ENCODE measurements around the gene MBLAC1. TPM values are rescaled to one million over a fixed set of nuclear protein-coding genes. Genes with fewer than 3 reads are reported as not detected.

Gene MBLAC1
- total and polyA plus RNA-seq, 2 donors (not counting 1 experiment from before 2014, with no cell fraction given) = 1.6 to 4.5 TPM

DNA sequence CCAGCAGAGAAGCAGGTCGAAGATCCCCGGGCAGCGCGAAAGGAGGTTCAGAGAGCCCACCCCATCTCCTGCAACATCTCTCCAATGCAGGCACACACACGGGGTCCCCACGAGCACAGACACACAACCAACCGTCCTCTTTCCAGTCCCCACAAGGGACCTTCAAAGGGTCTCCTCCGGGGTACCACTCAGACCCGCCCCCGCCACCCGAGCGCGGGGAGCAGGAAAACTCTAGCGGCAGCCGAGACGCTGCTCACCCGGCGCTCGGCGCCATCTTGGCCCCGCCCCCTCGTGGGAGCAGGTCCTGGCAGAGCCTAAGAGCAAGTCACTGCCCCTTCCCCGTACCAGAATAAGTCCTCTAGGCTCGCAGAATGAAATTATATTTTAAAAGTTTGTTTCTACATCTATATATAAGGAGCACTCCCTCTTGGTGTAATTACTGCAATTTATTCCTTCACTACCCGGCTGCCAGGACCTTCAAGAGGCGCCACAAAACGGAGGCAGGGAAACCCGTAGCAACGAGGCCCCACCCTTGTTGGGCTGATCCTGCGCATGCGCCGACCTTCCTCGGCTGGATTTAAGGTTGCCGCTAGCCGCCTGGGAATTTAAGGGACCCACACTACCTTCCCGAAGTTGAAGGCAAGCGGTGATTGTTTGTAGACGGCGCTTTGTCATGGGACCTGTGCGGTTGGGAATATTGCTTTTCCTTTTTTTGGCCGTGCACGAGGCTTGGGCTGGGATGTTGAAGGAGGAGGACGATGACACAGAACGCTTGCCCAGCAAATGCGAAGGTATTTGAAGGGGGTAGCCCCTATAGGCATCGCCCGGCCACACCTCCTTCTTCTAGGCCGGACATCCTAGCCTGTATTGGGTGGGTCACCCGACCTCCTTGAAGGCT lies 7.4 kb upstream of the MBLAC1 start, which contains the start of the genes CNPY4 and TAF6:
TSS of gene CNPY4 (plus strand) at position 563 of the 898 bp plus-strand sequence. CDS start at position 674, 111 bp downstream.
TSS of gene TAF6 (minus strand) at position 287 of the 898 bp plus-strand sequence. CDS start 5,149 bp downstream, outside the sequence.
- ChIA-PET CTCF (interaction anchor here (1.0 to 2.2 kb wide), 3 partner anchors 11 to 18 kb away, joined by 3 to 8 read pairs (median 6); partner anchors contain the start of genes AP4M1 and MCM7), POLR2A (interaction anchor here (0.7 to 2.9 kb wide), 2 partner anchors 18 to 27 kb away, joined by 3 to 14 read pairs; partner anchors contain the start of genes AP4M1 and MCM7)
- peak within 1 kb of the TSS; percentile 98 for H3K4me3 Mint-ChIP-seq
- TF ChIP-seq, protein P1, sequence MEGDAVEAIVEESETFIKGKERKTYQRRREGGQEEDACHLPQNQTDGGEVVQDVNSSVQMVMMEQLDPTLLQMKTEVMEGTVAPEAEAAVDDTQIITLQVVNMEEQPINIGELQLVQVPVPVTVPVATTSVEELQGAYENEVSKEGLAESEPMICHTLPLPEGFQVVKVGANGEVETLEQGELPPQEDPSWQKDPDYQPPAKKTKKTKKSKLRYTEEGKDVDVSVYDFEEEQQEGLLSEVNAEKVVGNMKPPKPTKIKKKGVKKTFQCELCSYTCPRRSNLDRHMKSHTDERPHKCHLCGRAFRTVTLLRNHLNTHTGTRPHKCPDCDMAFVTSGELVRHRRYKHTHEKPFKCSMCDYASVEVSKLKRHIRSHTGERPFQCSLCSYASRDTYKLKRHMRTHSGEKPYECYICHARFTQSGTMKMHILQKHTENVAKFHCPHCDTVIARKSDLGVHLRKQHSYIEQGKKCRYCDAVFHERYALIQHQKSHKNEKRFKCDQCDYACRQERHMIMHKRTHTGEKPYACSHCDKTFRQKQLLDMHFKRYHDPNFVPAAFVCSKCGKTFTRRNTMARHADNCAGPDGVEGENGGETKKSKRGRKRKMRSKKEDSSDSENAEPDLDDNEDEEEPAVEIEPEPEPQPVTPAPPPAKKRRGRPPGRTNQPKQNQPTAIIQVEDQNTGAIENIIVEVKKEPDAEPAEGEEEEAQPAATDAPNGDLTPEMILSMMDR (IDR thresholded peaks at IDR 0.05) = peak; percentile 14
- no peak for TF ChIP-seq EZH2 (IDR thresholded peaks at IDR 0.05; ENCODE audit: borderline replicate concordance, insufficient read depth, low read depth, low read length, poor library complexity, severe bottlenecking)
- Histone ChIP-seq H3K4me1 (ENCODE audit: control insufficient read depth in 2 of 2, insufficient read depth in 2 of 2, low read length in 2 of 2) (peaks cover 14 to 21% of the 10 kb centered on the region in 2 donors), H3K36me3 (replicated peaks in 1 of 2; ENCODE audit: control extremely low read depth in 1 of 2, control insufficient read depth in 1 of 2, extremely low read depth in 1 of 2, insufficient read depth in 2 of 2, low read length in 1 of 2) (no peaks in the 10 kb centered on the region), H4K20me1 (ENCODE audit: control insufficient read depth, insufficient read depth, low read length, poor library complexity, severe bottlenecking) (no peaks in the 10 kb centered on the region), H3K9me3 (ENCODE audit: control extremely low read depth in 1 of 3, control insufficient read depth in 2 of 3, insufficient read depth in 1 of 3, low read length in 2 of 3) (no peaks in the 10 kb centered on the region), H3K27me3 (replicated peaks in 1 of 4; ENCODE audit: control extremely low read depth in 1 of 4, control insufficient read depth in 3 of 4, insufficient read depth in 4 of 4, low read length in 3 of 4) (no peaks in the 10 kb centered on the region), H3K79me2 (ENCODE audit: control insufficient read depth, insufficient read depth, low read length) (peaks cover 26% of the 10 kb centered on the region), H2AFZ (ENCODE audit: insufficient read depth, low read depth, low read length, poor library complexity, severe bottlenecking) (peak within 1 kb of the TSS; percentile 96), H3K27ac (ENCODE audit: low read length in 2 of 2) (peak within 1 kb of the TSS; percentile 93 to 97), H3K4me3 (ENCODE audit: control extremely low read depth in 1 of 5, extremely low read depth in 1 of 5, insufficient read depth in 1 of 5, low read depth in 2 of 5, low read length in 4 of 5) (peak within 1 kb of the TSS; percentile 67 to 94 (median 92)), H3K9ac (ENCODE audit: low read length) (peak within 1 kb of the TSS; percentile 93), H3K4me2 (replicated peaks; ENCODE audit: low read depth, low read length, poor library complexity, severe bottlenecking) (peak within 1 kb of the TSS; percentile 97)
- peak; percentile 97 for DNase-seq
- no peaks in the 10 kb centered on the region for H3K9me3 Mint-ChIP-seq (ENCODE audit: insufficient read depth)
- no peaks in the 10 kb centered on the region for H3K27me3 Mint-ChIP-seq
- peaks cover 30% of the 10 kb centered on the region for H3K4me1 Mint-ChIP-seq
- intact Hi-C loops (cut with micrococcal nuclease) = loop anchor here (1.0 kb wide), 3 partner anchors 8 to 37 kb away; partner anchors contain the start of genes AP4M1 and MCM7
- H3K27ac Mint-ChIP-seq = peak within 1 kb of the TSS; percentile 95
- WGBS (ENCODE audit: insufficient coverage) = under 1% methylated on average over 36 of the region's 49 CpGs
- peak; percentile 85 for ATAC-seq (ENCODE audit: low read depth)

Data from B cell (primary cell).